ENCODE results near the gene KRT13. TPM values are rescaled to one million over a fixed set of nuclear protein-coding genes. Genes with fewer than 3 reads are reported as not detected.

KRT13 gene
- total RNA-seq, 1 experiment from 2014 or later, result not detected

- Mint-ChIP-seq H3K4me3 (ENCODE audit: unreplicated experiment) (peak overlapping the region; percentile 47), H3K4me1 (ENCODE audit: insufficient read depth, unreplicated experiment) (peaks cover 39% of the 10 kb centered on the region), H3K9me3 (ENCODE audit: unreplicated experiment) (peaks cover 8% of the 10 kb centered on the region), H3K27me3 (ENCODE audit: insufficient read depth, unreplicated experiment) (no peaks in the 10 kb centered on the region), H3K36me3 (ENCODE audit: insufficient read depth, unreplicated experiment) (no peaks in the 10 kb centered on the region), H3K27ac (ENCODE audit: low read depth, unreplicated experiment) (peak overlapping the region; percentile 78)
- peak; percentile 99 for DNase-seq (ENCODE audit: unreplicated experiment)
- POLR2A ChIA-PET, result interaction anchor here (0.6 to 6.2 kb wide), 44 partner anchors 8 to 901 kb away, joined by 3 to 101 read pairs (median 6); partner anchors contain the start of genes EIF1, KRT10, KRT14 and KRT15
- intact Hi-C loops (cut with micrococcal nuclease), result loop anchor here (1.0 to 5.0 kb wide), 7 partner anchors 29 to 746 kb away; no protein-coding TSS in a partner anchor
- CTCF ChIA-PET, result interaction anchor here (0.5 to 22.4 kb wide), 77 partner anchors 9 to 916 kb away, joined by 3 to 415 read pairs (median 5); partner anchors contain the start of genes KRT13, KRT15, KRT16 and KRT17
- TF ChIP-seq, protein P1, sequence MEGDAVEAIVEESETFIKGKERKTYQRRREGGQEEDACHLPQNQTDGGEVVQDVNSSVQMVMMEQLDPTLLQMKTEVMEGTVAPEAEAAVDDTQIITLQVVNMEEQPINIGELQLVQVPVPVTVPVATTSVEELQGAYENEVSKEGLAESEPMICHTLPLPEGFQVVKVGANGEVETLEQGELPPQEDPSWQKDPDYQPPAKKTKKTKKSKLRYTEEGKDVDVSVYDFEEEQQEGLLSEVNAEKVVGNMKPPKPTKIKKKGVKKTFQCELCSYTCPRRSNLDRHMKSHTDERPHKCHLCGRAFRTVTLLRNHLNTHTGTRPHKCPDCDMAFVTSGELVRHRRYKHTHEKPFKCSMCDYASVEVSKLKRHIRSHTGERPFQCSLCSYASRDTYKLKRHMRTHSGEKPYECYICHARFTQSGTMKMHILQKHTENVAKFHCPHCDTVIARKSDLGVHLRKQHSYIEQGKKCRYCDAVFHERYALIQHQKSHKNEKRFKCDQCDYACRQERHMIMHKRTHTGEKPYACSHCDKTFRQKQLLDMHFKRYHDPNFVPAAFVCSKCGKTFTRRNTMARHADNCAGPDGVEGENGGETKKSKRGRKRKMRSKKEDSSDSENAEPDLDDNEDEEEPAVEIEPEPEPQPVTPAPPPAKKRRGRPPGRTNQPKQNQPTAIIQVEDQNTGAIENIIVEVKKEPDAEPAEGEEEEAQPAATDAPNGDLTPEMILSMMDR (IDR thresholded peaks at IDR 0.05; ENCODE audit: unreplicated experiment), result no peak
- BruUV-seq (replicated peaks), result no TSS peak
These were observed 42.8 kb upstream of the KRT13 start for GRCh38 chr17:41547921-41548843.

DNA sequence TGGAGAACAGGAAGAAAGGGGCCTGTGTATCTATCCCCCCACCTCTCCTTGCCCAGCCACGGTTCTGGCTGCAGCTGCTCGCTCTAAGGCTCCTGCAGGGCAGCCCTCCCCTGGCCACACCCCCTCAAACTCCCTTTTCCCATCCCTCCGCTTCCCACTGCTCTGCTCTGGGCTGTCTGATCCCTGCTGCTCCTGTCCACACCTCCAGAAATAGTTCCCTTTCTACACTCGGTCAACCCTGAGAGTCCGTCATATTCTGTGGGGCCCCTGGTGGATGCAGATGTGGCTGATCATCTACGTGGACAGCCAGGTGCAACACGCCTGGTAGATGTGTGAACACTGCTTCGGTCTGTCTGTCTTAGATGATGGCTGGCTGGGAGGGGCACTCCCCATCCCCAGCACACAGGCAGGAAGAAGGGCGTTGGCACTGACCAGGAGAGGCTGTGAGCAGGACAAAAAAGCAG, 42.0 kb upstream of the KRT13 start:
- ChIA-PET CTCF (interaction anchor here (0.7 to 22.4 kb wide), 20 partner anchors 12 to 755 kb away, joined by 3 to 415 read pairs (median 18); partner anchors contain the start of genes KRT15 and KRT9), POLR2A (interaction anchor here (0.6 to 6.2 kb wide), 25 partner anchors 10 to 900 kb away, joined by 3 to 101 read pairs (median 10); partner anchors contain the start of genes EIF1, KRT15, KRT17 and SMARCE1)
- H3K4me3 Mint-ChIP-seq (ENCODE audit: unreplicated experiment), result peak overlapping the region; percentile 47
- no TSS peak for BruUV-seq (replicated peaks)
- TF ChIP-seq, protein P1 (IDR thresholded peaks at IDR 0.05; ENCODE audit: unreplicated experiment), result no peak
- intact Hi-C loops (cut with micrococcal nuclease), result loop anchor here (5.0 kb wide), 1 partner anchor 745 kb away; no protein-coding TSS in a partner anchor
- peaks cover 32% of the 10 kb centered on the region for H3K4me1 Mint-ChIP-seq (ENCODE audit: insufficient read depth, unreplicated experiment)
- H3K27me3 Mint-ChIP-seq (ENCODE audit: insufficient read depth, unreplicated experiment), result no peaks in the 10 kb centered on the region
- peaks cover 8% of the 10 kb centered on the region for H3K9me3 Mint-ChIP-seq (ENCODE audit: unreplicated experiment)
- no peak for DNase-seq (ENCODE audit: unreplicated experiment)
- peak overlapping the region; percentile 78 for H3K27ac Mint-ChIP-seq (ENCODE audit: low read depth, unreplicated experiment)
- no peaks in the 10 kb centered on the region for H3K36me3 Mint-ChIP-seq (ENCODE audit: insufficient read depth, unreplicated experiment)

DNA sequence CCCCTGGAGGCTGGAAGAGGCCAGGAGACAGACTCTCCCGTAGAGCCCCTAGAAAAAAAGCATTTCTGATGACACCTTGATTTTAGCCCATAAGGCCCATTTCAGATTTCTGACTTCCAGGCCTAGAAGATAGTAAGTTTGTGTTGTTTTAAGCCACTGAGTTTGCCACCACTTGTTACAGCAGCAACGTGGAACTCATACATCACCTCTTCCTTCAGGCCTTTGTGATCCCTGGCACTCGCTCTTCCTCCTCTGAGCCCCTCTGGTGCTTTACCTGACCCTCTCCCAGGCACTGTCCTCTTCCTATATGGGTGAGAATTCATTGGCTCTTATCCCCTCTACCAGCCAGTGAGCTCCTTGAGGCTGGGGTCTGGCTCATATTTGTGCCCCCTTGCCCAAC, 41.4 kb upstream of the KRT13 start:
- peaks cover 32% of the 10 kb centered on the region for H3K4me1 Mint-ChIP-seq (ENCODE audit: insufficient read depth, unreplicated experiment)
- POLR2A ChIA-PET, result interaction anchor here (0.7 to 6.2 kb wide), 7 partner anchors 28 to 636 kb away, joined by 3 to 101 read pairs (median 39); partner anchors contain the start of gene KRT15
- no peaks in the 10 kb centered on the region for H3K36me3 Mint-ChIP-seq (ENCODE audit: insufficient read depth, unreplicated experiment)
- no peak overlapping the region for H3K4me3 Mint-ChIP-seq (ENCODE audit: unreplicated experiment)
- H3K27me3 Mint-ChIP-seq (ENCODE audit: insufficient read depth, unreplicated experiment), result no peaks in the 10 kb centered on the region
- H3K27ac Mint-ChIP-seq (ENCODE audit: low read depth, unreplicated experiment), result peak overlapping the region; percentile 78
- DNase-seq (ENCODE audit: unreplicated experiment), result no peak
- no TSS peak for BruUV-seq (replicated peaks)
- intact Hi-C loops (cut with micrococcal nuclease), result loop anchor here (5.0 kb wide), 1 partner anchor 745 kb away; no protein-coding TSS in a partner anchor
- CTCF ChIA-PET, result interaction anchor here (0.6 to 7.3 kb wide), 2 partner anchors 101 to 224 kb away, joined by 3 to 218 read pairs; no protein-coding TSS in a partner anchor
- peaks cover 8% of the 10 kb centered on the region for H3K9me3 Mint-ChIP-seq (ENCODE audit: unreplicated experiment)
- TF ChIP-seq, protein P1 (IDR thresholded peaks at IDR 0.05; ENCODE audit: unreplicated experiment), result no peak
